Mucosa of rectum (tissue), 2 donors: ENCODE data around the gene SLC25A38.
A peak's percentile ranks its signal among the peaks of the same experiment; 100 is the strongest.

Source experiments
- H3K27ac ChIP-seq, 2 donors: one replicate each; pipeline ENCODE4 v1.7.0; 2013; ENCODE audit warnings: inconsistent platforms in 2 of 2, low read depth in 2 of 2, low read length in 2 of 2
- H3K27me3 ChIP-seq, 2 donors: one replicate each; pipeline ENCODE4 v1.7.0; 2013; ENCODE audit warnings: low read length in 2 of 2; ENCODE audit not compliant: control insufficient read depth in 2 of 2, insufficient read depth in 2 of 2
- H3K36me3 ChIP-seq, 2 donors: one replicate each; pipeline ENCODE4 v1.7.0; 2013; ENCODE audit warnings: low read length in 2 of 2; ENCODE audit not compliant: control insufficient read depth in 2 of 2, insufficient read depth in 2 of 2
- H3K4me1 ChIP-seq, 2 donors: one replicate each; pipeline ENCODE4 v1.7.0; 2013; ENCODE audit warnings: low read length in 2 of 2, mild to moderate bottlenecking in 1 of 2; ENCODE audit not compliant: control insufficient read depth in 2 of 2, insufficient read depth in 2 of 2
- H3K4me3 ChIP-seq, 2 donors: one replicate each; pipeline ENCODE4 v1.7.0; 2013; ENCODE audit warnings: low read length in 2 of 2
- H3K9ac ChIP-seq, 2 donors: one replicate each; pipeline ENCODE4 v1.7.0; 2013; ENCODE audit warnings: low read length in 2 of 2, low read depth in 1 of 2, mild to moderate bottlenecking in 1 of 2
- H3K9me3 ChIP-seq, 2 donors: one replicate each; pipeline ENCODE4 v1.7.0; 2013; ENCODE audit warnings: low read length in 2 of 2; ENCODE audit not compliant: control insufficient read depth in 2 of 2
- donor health status: healthy.
- donor health status: Normal muscosa, but diverticular disease.

The SLC25A38 gene

GRCh38 chr3:39383045-39383880 is at the start of gene SLC25A38:
Gene SLC25A38, plus strand, starts transcription at chr3:39383370. Its CDS starts 355 bp downstream, at chr3:39383725.
- H3K36me3 ChIP-seq: no peaks in the 10 kb centered on the region
- peak within 1 kb of the TSS; percentile 83 to 92 for H3K4me3 ChIP-seq
- H3K27me3 ChIP-seq: no peaks in the 10 kb centered on the region
- H3K4me1 ChIP-seq: peaks cover 17 to 40% of the 10 kb centered on the region in 2 donors
- peak within 1 kb of the TSS; percentile 84 to 89 for H3K9ac ChIP-seq
- no peaks in the 10 kb centered on the region for H3K9me3 ChIP-seq
- H3K27ac ChIP-seq: peak within 1 kb of the TSS; percentile 97 to 98

GRCh38 chr3:39333607-39334006 is 49.6 kb upstream of the SLC25A38 start:
- Histone ChIP-seq H3K4me1 (peaks cover 0 to 3% of the 10 kb centered on the region in 2 donors), H3K27me3 (no peaks in the 10 kb centered on the region), H3K36me3 (no peaks in the 10 kb centered on the region), H3K9ac (no peak overlapping the region), H3K27ac (no peak overlapping the region), H3K9me3 (no peaks in the 10 kb centered on the region), H3K4me3 (no peak overlapping the region)

- H3K27ac ChIP-seq: no peak overlapping the region
- H3K27me3 ChIP-seq: no peaks in the 10 kb centered on the region
- no peak overlapping the region for H3K4me3 ChIP-seq
- peaks cover 0 to 3% of the 10 kb centered on the region in 2 donors for H3K4me1 ChIP-seq
- no peaks in the 10 kb centered on the region for H3K36me3 ChIP-seq
- H3K9me3 ChIP-seq: no peaks in the 10 kb centered on the region
- H3K9ac ChIP-seq: no peak overlapping the region
Observed at GRCh38 chr3:39334205-39334604, 49.0 kb upstream of the SLC25A38 start.

- H3K9ac ChIP-seq: no peak overlapping the region
Observed at GRCh38 chr3:39338201-39338600, 45.0 kb upstream of the SLC25A38 start.

GRCh38 chr3:39339086-39339485 is 44.1 kb upstream of the SLC25A38 start:
- peaks cover 5 to 11% of the 10 kb centered on the region in 2 donors for H3K4me1 ChIP-seq
- H3K27ac ChIP-seq: no peak overlapping the region
- H3K9ac ChIP-seq: no peak overlapping the region
- H3K4me3 ChIP-seq: no peak overlapping the region
- H3K36me3 ChIP-seq: no peaks in the 10 kb centered on the region
- H3K9me3 ChIP-seq: no peaks in the 10 kb centered on the region
- no peaks in the 10 kb centered on the region for H3K27me3 ChIP-seq

More at GRCh38 chr3:39338201-39338600, 45.0 kb upstream of the SLC25A38 start:
- H3K27ac ChIP-seq: no peak overlapping the region
- no peaks in the 10 kb centered on the region for H3K27me3 ChIP-seq
- H3K4me3 ChIP-seq: no peak overlapping the region
- H3K9me3 ChIP-seq: no peaks in the 10 kb centered on the region
- H3K36me3 ChIP-seq: no peaks in the 10 kb centered on the region
- peaks cover 4 to 5% of the 10 kb centered on the region in 2 donors for H3K4me1 ChIP-seq

- Histone ChIP-seq H3K9me3 (no peaks in the 10 kb centered on the region), H3K4me1 (peaks cover 8 to 25% of the 10 kb centered on the region in 2 donors), H3K27ac (peak overlapping the region; percentile 47 to 60), H3K36me3 (no peaks in the 10 kb centered on the region), H3K27me3 (no peaks in the 10 kb centered on the region), H3K4me3 (no peak overlapping the region), H3K9ac (no peak overlapping the region)
Observed at GRCh38 chr3:39343076-39343717, 40.0 kb upstream of the SLC25A38 start.

GRCh38 chr3:39343760-39344159 is 39.4 kb upstream of the SLC25A38 start:
- no peak overlapping the region for H3K4me3 ChIP-seq
- H3K4me1 ChIP-seq: peaks cover 8 to 28% of the 10 kb centered on the region in 2 donors
- no peaks in the 10 kb centered on the region for H3K36me3 ChIP-seq
- no peak overlapping the region for H3K9ac ChIP-seq
- H3K27ac ChIP-seq: peak overlapping the region in 1 of 2 donors; percentile 47
- no peaks in the 10 kb centered on the region for H3K27me3 ChIP-seq
- H3K9me3 ChIP-seq: no peaks in the 10 kb centered on the region

GRCh38 chr3:39344746-39345344 is 38.3 kb upstream of the SLC25A38 start:
- Histone ChIP-seq H3K4me1 (peaks cover 15 to 38% of the 10 kb centered on the region in 2 donors), H3K27me3 (no peaks in the 10 kb centered on the region), H3K36me3 (no peaks in the 10 kb centered on the region), H3K9me3 (no peaks in the 10 kb centered on the region), H3K9ac (no peak overlapping the region), H3K4me3 (no peak overlapping the region), H3K27ac (no peak overlapping the region)

GRCh38 chr3:39346785-39347585 is 36.2 kb upstream of the SLC25A38 start:
- H3K27ac ChIP-seq: peak overlapping the region; percentile 29 to 65
- no peaks in the 10 kb centered on the region for H3K36me3 ChIP-seq
- H3K27me3 ChIP-seq: no peaks in the 10 kb centered on the region
- H3K4me1 ChIP-seq: peaks cover 22 to 56% of the 10 kb centered on the region in 2 donors
- H3K9me3 ChIP-seq: no peaks in the 10 kb centered on the region
- no peak overlapping the region for H3K9ac ChIP-seq
- no peak overlapping the region for H3K4me3 ChIP-seq
